PC-3 (cell line): ENCODE measurements around the gene ACER3. TPM values are rescaled to one million over a fixed set of nuclear protein-coding genes. Genes with fewer than 3 reads are reported as not detected.

Source experiments
- ATAC-seq: fragments of 200-7000 bp; cut with Tn5 transposase; 2 replicates; pipeline ENCODE4 v1.9.1; 2020; ENCODE audit warnings: mild to moderate bottlenecking, moderate library complexity
- BruUV-seq: library from RNA; stranded (reverse); fragments of 400-500 nt; replicated peaks from 2 replicates; lab custom pipeline; 2021; lab: Mats Ljungman, UMichigan
- CTCF ChIA-PET: fragments of 300-600 bp; sonication (Branson Sonifier 250); formaldehyde crosslinking; loops from one replicate; lab custom pipeline; 2022; ENCODE audit warnings: antibody characterized with exemption; lab: Charles Lee
- POLR2A ChIA-PET: fragments of 300-600 bp; sonication (Branson Sonifier 250); formaldehyde crosslinking; loops from one replicate; lab custom pipeline; 2022; ENCODE audit warnings: antibody characterized with exemption; ENCODE audit not compliant: unreplicated experiment; lab: Charles Lee
- DNase-seq: peaks from one replicate; pipeline ENCODE4 v3.0.0-alpha.2; 2015
- H2AFZ ChIP-seq: fragments of 300-600 bp; sonication (generic); 2 replicates; pipeline ENCODE4 v1.6.0; 2016; ENCODE audit warnings: antibody characterized with exemption, low read length
- H3F3A ChIP-seq: fragments of 300-600 bp; sonication (generic); one replicate; pipeline ENCODE4 v1.6.0; 2017; ENCODE audit warnings: antibody characterized with exemption, low read length, control low read depth, mild to moderate bottlenecking; ENCODE audit not compliant: unreplicated experiment
- H3K27ac ChIP-seq: fragments of 300-600 bp; sonication (generic); 2 replicates; pipeline ENCODE4 v1.5.1; 2016; ENCODE audit warnings: mild to moderate bottlenecking, low read length
- H3K27me3 ChIP-seq: fragments of 300-600 bp; sonication (generic); 2 replicates; pipeline ENCODE4 v1.6.1; 2016; ENCODE audit warnings: low read length, mixed read lengths
- H3K36me3 ChIP-seq: fragments of 300-600 bp; sonication (generic); 2 replicates; pipeline ENCODE4 v1.6.1; 2016; ENCODE audit warnings: low read depth, mixed run types, low read length, mixed read lengths
- H3K4me1 ChIP-seq: fragments of 300-600 bp; sonication (generic); 2 replicates; pipeline ENCODE4 v1.5.1; 2016; ENCODE audit warnings: low read length; ENCODE audit not compliant: insufficient read depth
- H3K4me2 ChIP-seq: fragments of 300-600 bp; sonication (generic); 2 replicates; pipeline ENCODE4 v1.6.0; 2016; ENCODE audit warnings: low read length
- H3K4me3 ChIP-seq: fragments of 300-600 bp; sonication (generic); 2 replicates; pipeline ENCODE4 v1.5.1; 2016; ENCODE audit warnings: mild to moderate bottlenecking, low read length, mixed read lengths
- H3K79me2 ChIP-seq: fragments of 300-600 bp; sonication (generic); 2 replicates; pipeline ENCODE4 v1.6.1; 2017; ENCODE audit warnings: low read length, mixed read lengths
- H3K9ac ChIP-seq: fragments of 300-600 bp; sonication (generic); 2 replicates; pipeline ENCODE4 v1.6.0; 2016; ENCODE audit warnings: mild to moderate bottlenecking, low read length
- H3K9me2 ChIP-seq: fragments of 300-600 bp; sonication (generic); replicated peaks from 2 replicates; pipeline ENCODE4 v1.6.1; 2016; ENCODE audit warnings: mixed run types, low read length, mixed read lengths
- H3K9me3 ChIP-seq: fragments of 300-600 bp; sonication (generic); 2 replicates; pipeline ENCODE4 v1.6.1; 2016; ENCODE audit warnings: low read length, mixed read lengths
- H4K20me1 ChIP-seq: fragments of 300-600 bp; sonication (generic); 2 replicates; pipeline ENCODE4 v1.6.1; 2016; ENCODE audit warnings: low read length, mixed read lengths
- CTCF ChIP-seq: fragments of 300-600 bp; sonication (generic); conservative IDR thresholded peaks from 2 replicates; pipeline ENCODE4 v1.5.1; 2017; ENCODE audit warnings: antibody characterized with exemption, low read depth, mild to moderate bottlenecking, low read length
- EZH2 ChIP-seq: fragments of 300-600 bp; sonication (generic); IDR thresholded peaks from one replicate; pipeline ENCODE4 v1.6.1; 2017; ENCODE audit warnings: antibody characterized with exemption, mild to moderate bottlenecking, low read length; ENCODE audit not compliant: unreplicated experiment
- EZH2phosphoT487 ChIP-seq: fragments of 300-600 bp; sonication (generic); IDR thresholded peaks from 2 replicates; pipeline ENCODE4 v1.6.1; 2018; ENCODE audit warnings: mild to moderate bottlenecking, antibody characterized with exemption, low read length, borderline replicate concordance
- intact Hi-C: fragments of 100-400 bp; cut with micrococcal nuclease; formaldehyde crosslinking; loops from 2 replicates; pipeline ENCODE4 v1.9.0; 2023
- total RNA-seq: library from RNA; depleted of rRNA; stranded (reverse); fragments of >200 nt; gene quantifications from 2 replicates; pipeline ENCODE4 v1.2.3, GENCODE V29; 2014

The ACER3 gene
- total RNA-seq, 1 experiment from 2014 or later: 17.3 TPM

GRCh38 chr11:77001613-77002012 lies 140.9 kb downstream of the ACER3 start:
- Histone ChIP-seq H2AFZ (no peak overlapping the region), H3K27me3 (no peaks in the 10 kb centered on the region), H3K9me3 (no peaks in the 10 kb centered on the region), H3K27ac (no peak overlapping the region), H3K4me3 (no peak overlapping the region), H4K20me1 (no peaks in the 10 kb centered on the region), H3K79me2 (no peaks in the 10 kb centered on the region), H3K9me2 (no peaks in the 10 kb centered on the region), H3K4me2 (no peak overlapping the region), H3F3A (no peaks in the 10 kb centered on the region), H3K9ac (no peak overlapping the region), H3K36me3 (no peaks in the 10 kb centered on the region), H3K4me1 (peaks cover 15% of the 10 kb centered on the region)
- POLR2A ChIA-PET: no interaction called here
- ATAC-seq (0 out of 2 replicates have a peak, but pooled peaks have one; percentile 19), DNase-seq (no peak)
- TF ChIP-seq EZH2 (no peak), CTCF (no peak), EZH2phosphoT487 (no peak)
- intact Hi-C loops: no loop called here
- CTCF ChIA-PET: no interaction called here
- BruUV-seq: no TSS peak

GRCh38 chr11:77002776-77003175 lies 142.1 kb downstream of the ACER3 start:
- no peak for ATAC-seq
- intact Hi-C loops: no loop called here
- H4K20me1 ChIP-seq: no peaks in the 10 kb centered on the region
- TF ChIP-seq EZH2: no peak
- no peak for TF ChIP-seq CTCF
- no peak for TF ChIP-seq EZH2phosphoT487
- H3K4me1 ChIP-seq: peaks cover 15% of the 10 kb centered on the region
- H3K27me3 ChIP-seq: no peaks in the 10 kb centered on the region
- no peak overlapping the region for H3K4me3 ChIP-seq
- H3K4me2 ChIP-seq: no peak overlapping the region
- no peak overlapping the region for H3K27ac ChIP-seq
- POLR2A ChIA-PET: no interaction called here
- no peak for DNase-seq
- H2AFZ ChIP-seq: no peak overlapping the region
- H3K79me2 ChIP-seq: no peaks in the 10 kb centered on the region
- no peak overlapping the region for H3K9ac ChIP-seq
- H3K9me3 ChIP-seq: no peaks in the 10 kb centered on the region
- BruUV-seq: no TSS peak
- H3F3A ChIP-seq: no peaks in the 10 kb centered on the region
- H3K36me3 ChIP-seq: no peaks in the 10 kb centered on the region
- CTCF ChIA-PET: no interaction called here
- H3K9me2 ChIP-seq: no peaks in the 10 kb centered on the region

- peak; percentile 92 for ATAC-seq
- CTCF ChIA-PET: no interaction called here
- H2AFZ ChIP-seq: no peak overlapping the region
Measured at GRCh38 chr11:77003963-77004362, 143.2 kb downstream of the ACER3 start.

More at GRCh38 chr11:77003963-77004362, 143.2 kb downstream of the ACER3 start:
- Histone ChIP-seq H3K9me3 (no peaks in the 10 kb centered on the region), H3K9ac (peak overlapping the region; percentile 20; the same call in 1 of the 2 replicates), H3K27ac (peak overlapping the region; percentile 81), H3K4me2 (peak overlapping the region; percentile 37), H3K4me3 (no peak overlapping the region), H3K4me1 (peaks cover 23% of the 10 kb centered on the region), H3K36me3 (no peaks in the 10 kb centered on the region), H3F3A (no peaks in the 10 kb centered on the region), H4K20me1 (no peaks in the 10 kb centered on the region), H3K9me2 (no peaks in the 10 kb centered on the region), H3K79me2 (no peaks in the 10 kb centered on the region), H3K27me3 (no peaks in the 10 kb centered on the region)
- TF ChIP-seq EZH2: no peak
- TF ChIP-seq CTCF: no peak
- TF ChIP-seq EZH2phosphoT487: no peak
- DNase-seq: peak; percentile 90
- intact Hi-C loops: no loop called here
- POLR2A ChIA-PET: no interaction called here
- no TSS peak for BruUV-seq
